GM19238 (cell line): ENCODE data around the gene IMMP1L.

Experiments
- DNase-seq: peaks from one replicate; pipeline ENCODE4 v3.0.0; 2011; ENCODE audit warnings: low spot score; ENCODE audit not compliant: insufficient read length

IMMP1L gene

DNA sequence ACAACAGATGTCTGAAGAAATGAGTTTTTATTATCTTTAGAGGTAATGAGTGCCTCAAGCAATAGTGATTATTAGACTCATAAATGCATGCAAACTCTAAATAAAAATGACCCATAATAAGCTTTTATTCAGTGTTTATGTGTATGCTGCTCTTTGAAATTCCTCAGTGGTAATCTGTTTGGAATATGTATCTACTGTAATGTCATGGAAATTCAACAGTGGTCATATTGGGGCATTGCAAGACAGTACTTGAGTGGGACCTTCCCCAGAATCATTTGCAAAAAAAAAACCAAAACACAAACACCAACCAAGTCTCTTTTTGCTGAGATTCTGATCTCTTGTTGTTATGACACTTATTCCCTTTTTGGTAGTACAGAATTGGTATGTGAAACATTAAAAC, 104.8 kb downstream of the IMMP1L start:
- DNase-seq = no peak

GRCh38 chr11:31397239-31397834, 112.1 kb downstream of the IMMP1L start:
- DNase-seq = no peak

- no peak for DNase-seq
These were observed 122.0 kb downstream of the IMMP1L start for GRCh38 chr11:31387379-31387778.

DNA sequence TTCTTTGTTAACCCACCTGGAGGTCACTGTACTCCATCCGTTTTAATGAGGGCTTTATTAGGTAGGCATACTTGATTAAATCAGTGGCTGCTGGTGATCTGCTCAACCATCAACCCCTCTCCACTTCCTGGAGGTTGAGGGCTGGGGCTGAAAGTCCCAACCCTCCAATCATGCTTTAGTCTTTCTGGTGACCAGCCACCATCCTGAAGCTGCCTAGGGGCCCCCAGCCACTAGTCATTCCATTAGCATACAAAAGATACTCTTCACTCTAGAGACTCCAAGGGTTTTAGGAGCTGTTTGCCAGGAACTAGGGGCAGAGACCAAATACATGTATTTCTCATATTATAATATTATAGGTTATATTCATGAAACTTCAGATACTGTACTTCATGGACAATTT, 126.3 kb downstream of the IMMP1L start:
- DNase-seq = no peak
